Left ventricle myocardium inferior (tissue), 1 donor: Measurements from ENCODE around the gene SH2D7. TPM values are rescaled to one million over a fixed set of nuclear protein-coding genes. Genes with fewer than 3 reads are reported as not detected.
A peak's percentile ranks its signal among the peaks of the same experiment; 100 is the strongest.

Source experiments
- DNase-seq: peaks from one replicate; pipeline ENCODE4 v3.0.0-alpha.2; 2020
- H3K27ac ChIP-seq: fragments of 200-600 bp; replicated peaks from 2 replicates; pipeline ENCODE4 v1.8.0; 2021
- H3K27me3 ChIP-seq: fragments of 200-600 bp; 2 replicates; pipeline ENCODE4 v1.8.0; 2021; ENCODE audit warnings: low read depth
- H3K36me3 ChIP-seq: fragments of 200-600 bp; 2 replicates; pipeline ENCODE4 v1.8.0; 2021
- H3K4me1 ChIP-seq: fragments of 200-600 bp; 2 replicates; pipeline ENCODE4 v1.8.0; 2021
- H3K4me3 ChIP-seq: fragments of 200-600 bp; 2 replicates; pipeline ENCODE4 v1.8.0; 2021; ENCODE audit warnings: mild to moderate bottlenecking, moderate library complexity
- H3K9me3 ChIP-seq: fragments of 200-600 bp; replicated peaks from 2 replicates; pipeline ENCODE4 v1.8.0; 2021
- intact Hi-C: fragments of 100-400 bp; cut with micrococcal nuclease; formaldehyde crosslinking; loops from one replicate; pipeline ENCODE4 v1.11.0; 2022
- total RNA-seq: library from RNA; stranded (reverse); fragmentation: NEBNext Ultra II Directional; extraction: Animal tissue kit (Norgen Biotek cat#: 25700); gene quantifications from one replicate; pipeline ENCODE4 v1.2.1, GENCODE V29; 2021
- TF ChIP-seq, protein P1 (sequence below): fragments of 200-600 bp; IDR thresholded peaks from 2 replicates; pipeline ENCODE4 v1.8.0; 2021; ENCODE audit warnings: antibody characterized with exemption, mild to moderate bottlenecking, borderline replicate concordance
- donor health status: DM: no; HTN: yes; CAD: no; lungs with severe emphysema.

SH2D7 gene
- total RNA-seq, 1 donor from 2014 or later: not detected

DNA sequence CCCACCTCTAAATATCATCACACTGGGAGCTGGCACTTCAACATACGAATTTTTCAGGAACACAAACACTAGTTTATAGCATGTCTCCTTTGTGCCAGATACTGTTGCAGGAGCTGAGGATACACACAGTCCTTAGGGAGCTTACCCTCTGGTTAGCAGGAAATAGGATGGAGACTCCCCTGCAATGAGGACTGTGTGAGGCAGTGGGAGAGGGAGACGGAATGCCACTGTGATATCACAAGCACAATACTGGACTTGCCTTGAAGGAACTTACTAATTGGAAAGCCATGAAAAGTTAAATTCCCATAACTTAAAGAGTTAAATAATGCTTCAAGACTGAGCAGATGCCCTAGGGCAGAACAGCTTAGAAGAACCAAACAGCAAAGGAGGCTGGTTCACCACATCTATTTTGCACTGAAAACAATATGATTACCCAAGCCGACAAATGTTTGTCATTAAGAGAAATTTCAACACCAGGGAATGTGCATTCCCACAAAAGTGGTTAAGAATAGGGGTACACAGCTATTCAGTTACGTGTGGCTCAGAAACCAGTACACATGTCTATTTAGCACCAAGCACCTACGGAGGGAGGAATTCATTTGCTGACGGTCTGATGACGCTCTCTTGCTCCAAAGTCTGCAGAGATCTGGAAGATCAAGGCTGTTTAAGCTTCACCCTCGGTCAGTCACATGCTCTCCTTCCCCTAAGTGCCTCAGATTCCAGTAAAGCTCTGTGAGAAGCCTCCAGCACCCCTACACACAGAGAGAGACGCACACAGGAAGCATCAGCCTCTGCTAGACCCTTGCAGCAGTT, 20.1 kb upstream of the SH2D7 start:
- H3K27ac ChIP-seq: peak overlapping the region; percentile 95
- TF ChIP-seq, protein P1, sequence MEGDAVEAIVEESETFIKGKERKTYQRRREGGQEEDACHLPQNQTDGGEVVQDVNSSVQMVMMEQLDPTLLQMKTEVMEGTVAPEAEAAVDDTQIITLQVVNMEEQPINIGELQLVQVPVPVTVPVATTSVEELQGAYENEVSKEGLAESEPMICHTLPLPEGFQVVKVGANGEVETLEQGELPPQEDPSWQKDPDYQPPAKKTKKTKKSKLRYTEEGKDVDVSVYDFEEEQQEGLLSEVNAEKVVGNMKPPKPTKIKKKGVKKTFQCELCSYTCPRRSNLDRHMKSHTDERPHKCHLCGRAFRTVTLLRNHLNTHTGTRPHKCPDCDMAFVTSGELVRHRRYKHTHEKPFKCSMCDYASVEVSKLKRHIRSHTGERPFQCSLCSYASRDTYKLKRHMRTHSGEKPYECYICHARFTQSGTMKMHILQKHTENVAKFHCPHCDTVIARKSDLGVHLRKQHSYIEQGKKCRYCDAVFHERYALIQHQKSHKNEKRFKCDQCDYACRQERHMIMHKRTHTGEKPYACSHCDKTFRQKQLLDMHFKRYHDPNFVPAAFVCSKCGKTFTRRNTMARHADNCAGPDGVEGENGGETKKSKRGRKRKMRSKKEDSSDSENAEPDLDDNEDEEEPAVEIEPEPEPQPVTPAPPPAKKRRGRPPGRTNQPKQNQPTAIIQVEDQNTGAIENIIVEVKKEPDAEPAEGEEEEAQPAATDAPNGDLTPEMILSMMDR: no peak
- H3K36me3 ChIP-seq: no peaks in the 10 kb centered on the region
- DNase-seq: no peak
- intact Hi-C loops: no loop called here
- no peaks in the 10 kb centered on the region for H3K9me3 ChIP-seq
- no peaks in the 10 kb centered on the region for H3K27me3 ChIP-seq
- peak overlapping the region; percentile 22 for H3K4me3 ChIP-seq
- H3K4me1 ChIP-seq: peaks cover 87% of the 10 kb centered on the region

DNA sequence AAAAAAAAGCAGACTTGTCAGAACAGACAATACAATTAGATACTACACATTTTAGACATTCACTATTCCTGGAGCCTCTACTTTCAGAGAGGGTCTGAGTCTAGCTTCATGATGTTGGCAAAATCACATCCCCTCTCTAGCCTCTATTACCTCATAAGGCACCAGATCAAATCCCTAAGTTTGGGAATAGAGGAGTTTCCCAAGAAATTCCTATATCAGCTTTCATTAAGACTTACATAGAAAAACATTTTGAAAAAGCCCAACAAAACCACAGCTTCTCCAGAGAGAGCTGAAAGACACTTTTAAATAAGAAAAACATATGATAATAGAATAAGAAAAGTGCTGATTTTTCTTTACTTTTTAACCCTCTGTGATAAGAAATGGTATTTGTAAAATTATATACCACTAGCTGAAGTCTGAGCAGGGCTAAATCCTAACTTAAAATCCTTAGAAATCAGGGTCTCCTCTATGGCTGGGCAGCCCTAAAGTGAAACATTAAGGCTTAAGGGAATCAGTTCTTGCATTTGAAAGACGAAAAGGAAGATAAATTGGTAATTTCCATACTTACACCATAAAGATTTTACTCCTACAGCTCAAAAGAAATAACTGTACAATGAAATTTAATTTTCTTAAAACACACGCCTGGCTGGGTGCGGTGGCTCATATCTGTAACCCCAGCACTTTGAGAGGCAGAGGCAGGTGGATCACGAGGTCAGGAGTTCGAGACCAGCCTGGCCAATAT, 19.1 kb upstream of the SH2D7 start:
- H3K4me1 ChIP-seq: peaks cover 84% of the 10 kb centered on the region
- intact Hi-C loops: no loop called here

DNA sequence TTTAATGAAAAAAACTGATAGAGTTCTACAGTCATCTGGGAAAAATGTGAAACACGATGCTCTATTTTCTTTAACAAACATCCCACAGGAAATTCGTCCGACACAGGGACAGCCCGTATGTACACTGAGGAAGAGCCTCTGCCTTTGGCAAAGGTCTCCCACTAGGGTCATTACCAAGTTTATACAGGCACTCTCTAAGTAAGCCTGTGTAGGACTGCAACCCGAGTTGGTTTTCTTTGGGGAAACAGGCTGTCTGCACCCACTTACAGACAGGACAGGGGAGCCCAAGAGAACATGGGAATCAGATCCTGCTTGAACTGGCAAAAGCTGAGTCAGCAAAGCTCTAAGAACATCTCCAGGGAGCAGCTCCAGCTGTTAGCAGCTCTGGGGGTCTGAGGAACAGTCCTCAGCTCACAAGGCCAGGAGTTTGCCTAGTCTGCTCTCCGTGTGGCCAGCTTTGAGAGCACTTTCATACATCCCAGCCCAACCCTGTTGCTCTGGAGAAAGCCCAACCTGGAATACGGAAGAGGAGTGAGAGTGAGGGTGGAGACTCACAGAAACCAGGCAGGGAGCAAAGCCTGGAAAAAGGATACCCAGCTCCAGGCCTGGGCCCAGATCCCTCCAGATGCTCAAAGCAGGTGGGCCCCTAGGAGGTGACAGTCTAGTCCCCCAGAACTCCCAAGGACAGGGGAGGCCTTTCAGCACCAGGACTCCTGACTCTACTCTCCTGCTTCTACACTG, 16.7 kb upstream of the SH2D7 start:
- H3K4me3 ChIP-seq: peak overlapping the region; percentile 94
- H3K36me3 ChIP-seq: no peaks in the 10 kb centered on the region
- intact Hi-C loops: no loop called here
- TF ChIP-seq, protein P1: no peak
- H3K9me3 ChIP-seq: no peaks in the 10 kb centered on the region
- peaks cover 65% of the 10 kb centered on the region for H3K4me1 ChIP-seq
- no peaks in the 10 kb centered on the region for H3K27me3 ChIP-seq
- DNase-seq: no peak
- peak overlapping the region; percentile 95 for H3K27ac ChIP-seq

More for the DNA sequence above, 19.1 kb upstream of the SH2D7 start:
- H3K9me3 ChIP-seq: no peaks in the 10 kb centered on the region
- TF ChIP-seq, protein P1: no peak
- H3K27ac ChIP-seq: peak overlapping the region; percentile 95
- no peaks in the 10 kb centered on the region for H3K36me3 ChIP-seq
- DNase-seq: no peak
- peak overlapping the region; percentile 22 for H3K4me3 ChIP-seq
- no peaks in the 10 kb centered on the region for H3K27me3 ChIP-seq

DNA sequence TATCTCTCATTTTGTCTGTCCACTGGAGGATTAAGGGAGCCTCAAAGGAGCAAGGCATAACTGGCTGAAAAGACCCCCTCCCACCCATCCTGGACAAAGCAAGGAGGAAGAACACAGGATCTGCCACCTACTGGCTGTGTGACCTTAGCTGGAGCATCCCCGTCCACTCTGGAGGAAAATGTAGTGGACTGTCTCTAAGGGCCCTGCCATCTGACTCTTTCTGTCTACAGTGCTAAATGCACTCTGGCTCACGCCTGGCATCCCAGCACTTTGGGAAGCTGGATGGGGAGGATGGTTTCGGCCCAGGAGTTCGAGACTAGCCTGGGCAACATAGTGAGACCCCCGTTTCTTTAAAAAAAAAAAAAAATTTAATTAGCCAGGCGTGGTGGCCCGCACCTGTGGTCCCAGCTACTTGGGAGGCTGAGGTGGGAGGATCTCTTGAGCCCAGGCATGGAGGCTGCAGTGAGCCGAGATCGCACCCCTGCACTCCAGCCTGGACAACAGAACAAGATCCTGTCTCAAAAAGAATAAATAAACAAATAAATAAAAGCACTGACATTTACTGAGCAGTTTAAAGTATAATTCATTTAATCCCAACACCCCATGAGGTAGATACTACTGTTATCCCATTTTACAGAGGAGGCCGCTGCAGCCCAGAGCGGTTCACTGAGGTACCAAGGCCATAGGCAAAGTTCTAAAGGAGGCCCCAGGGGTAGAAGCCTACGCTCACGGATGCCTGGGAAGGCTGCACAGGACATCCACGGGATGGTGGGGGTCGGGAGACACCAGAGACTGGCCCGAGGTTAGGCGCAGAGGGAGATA, 15.9 kb upstream of the SH2D7 start:
- H3K4me3 ChIP-seq: peak overlapping the region; percentile 94
- no peaks in the 10 kb centered on the region for H3K36me3 ChIP-seq
- H3K27me3 ChIP-seq: no peaks in the 10 kb centered on the region
- TF ChIP-seq, protein P1: peak; percentile 24
- intact Hi-C loops: no loop called here
- H3K4me1 ChIP-seq: peaks cover 61% of the 10 kb centered on the region
- peak overlapping the region; percentile 95 for H3K27ac ChIP-seq
- H3K9me3 ChIP-seq: no peaks in the 10 kb centered on the region
- no peak for DNase-seq
